ENCODE results near the gene ZNF10.

- TF ChIP-seq KDM1A (IDR thresholded peaks at IDR 0.05; ENCODE audit: borderline replicate concordance, low read length): no peak
- TF ChIP-seq, protein P1, sequence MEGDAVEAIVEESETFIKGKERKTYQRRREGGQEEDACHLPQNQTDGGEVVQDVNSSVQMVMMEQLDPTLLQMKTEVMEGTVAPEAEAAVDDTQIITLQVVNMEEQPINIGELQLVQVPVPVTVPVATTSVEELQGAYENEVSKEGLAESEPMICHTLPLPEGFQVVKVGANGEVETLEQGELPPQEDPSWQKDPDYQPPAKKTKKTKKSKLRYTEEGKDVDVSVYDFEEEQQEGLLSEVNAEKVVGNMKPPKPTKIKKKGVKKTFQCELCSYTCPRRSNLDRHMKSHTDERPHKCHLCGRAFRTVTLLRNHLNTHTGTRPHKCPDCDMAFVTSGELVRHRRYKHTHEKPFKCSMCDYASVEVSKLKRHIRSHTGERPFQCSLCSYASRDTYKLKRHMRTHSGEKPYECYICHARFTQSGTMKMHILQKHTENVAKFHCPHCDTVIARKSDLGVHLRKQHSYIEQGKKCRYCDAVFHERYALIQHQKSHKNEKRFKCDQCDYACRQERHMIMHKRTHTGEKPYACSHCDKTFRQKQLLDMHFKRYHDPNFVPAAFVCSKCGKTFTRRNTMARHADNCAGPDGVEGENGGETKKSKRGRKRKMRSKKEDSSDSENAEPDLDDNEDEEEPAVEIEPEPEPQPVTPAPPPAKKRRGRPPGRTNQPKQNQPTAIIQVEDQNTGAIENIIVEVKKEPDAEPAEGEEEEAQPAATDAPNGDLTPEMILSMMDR (IDR thresholded peaks at IDR 0.05; ENCODE audit: control extremely low read depth in 1 of 3, insufficient read depth in 1 of 3, low read depth in 1 of 3, low read length in 3 of 3): no peak
- no peak for TF ChIP-seq POLR2A (IDR thresholded peaks at IDR 0.05; ENCODE audit: control extremely low read depth in 1 of 2, low read depth in 2 of 2, low read length in 2 of 2)
- no peak for TF ChIP-seq GABPA (IDR thresholded peaks at IDR 0.05; ENCODE audit: borderline replicate concordance, insufficient read depth, low read length)
- TF ChIP-seq TBP (IDR thresholded peaks at IDR 0.05; ENCODE audit: low read depth, low read length): no peak
- TF ChIP-seq EZH2 (IDR thresholded peaks at IDR 0.05; ENCODE audit: low read depth, low read length, severe bottlenecking): no peak
- no peak for TF ChIP-seq POLR2AphosphoS5 (IDR thresholded peaks at IDR 0.05; ENCODE audit: low read depth, low read length)
- no peak for TF ChIP-seq SIN3A (conservative IDR thresholded peaks at IDR 0.05 in 1 of 2, IDR thresholded peaks at IDR 0.05 in 1 of 2; ENCODE audit: low read depth in 1 of 2, low read length in 2 of 2)
- TF ChIP-seq TAF7 (optimal IDR thresholded peaks at IDR 0.05; ENCODE audit: borderline replicate concordance, low read depth, low read length): no peak
- no peak for TF ChIP-seq SP1 (IDR thresholded peaks at IDR 0.05; ENCODE audit: low read depth, low read length)
- no peak for TF ChIP-seq BRCA1 (IDR thresholded peaks at IDR 0.05; ENCODE audit: low read depth, low read length)
Measured at GRCh38 chr12:133135747-133136146, 5.3 kb downstream of the ZNF10 start.

Data from H1 (cell line).